Stimulated activated CD4-positive, alpha-beta T cell treated with anti-CD3 and anti-CD28 coated beads, Interleukin-1b, Interleukin-23, amount 100 ng/mL, for 24 hours (primary cell): ENCODE data around the gene BCAS4.
"Not testable (repeated sequence)": the region's sequence is repeated elsewhere in the genome, so short reads cannot be mapped to it uniquely, and the experiment has no call there.

Source experiments
- DNase-seq, 4 experiments: peaks; one replicate each; pipeline ENCODE4 v3.0.0-alpha.2; 2020; ENCODE audit warnings: low read depth in 4 of 4, low spot score in 1 of 4

BCAS4 gene

DNA sequence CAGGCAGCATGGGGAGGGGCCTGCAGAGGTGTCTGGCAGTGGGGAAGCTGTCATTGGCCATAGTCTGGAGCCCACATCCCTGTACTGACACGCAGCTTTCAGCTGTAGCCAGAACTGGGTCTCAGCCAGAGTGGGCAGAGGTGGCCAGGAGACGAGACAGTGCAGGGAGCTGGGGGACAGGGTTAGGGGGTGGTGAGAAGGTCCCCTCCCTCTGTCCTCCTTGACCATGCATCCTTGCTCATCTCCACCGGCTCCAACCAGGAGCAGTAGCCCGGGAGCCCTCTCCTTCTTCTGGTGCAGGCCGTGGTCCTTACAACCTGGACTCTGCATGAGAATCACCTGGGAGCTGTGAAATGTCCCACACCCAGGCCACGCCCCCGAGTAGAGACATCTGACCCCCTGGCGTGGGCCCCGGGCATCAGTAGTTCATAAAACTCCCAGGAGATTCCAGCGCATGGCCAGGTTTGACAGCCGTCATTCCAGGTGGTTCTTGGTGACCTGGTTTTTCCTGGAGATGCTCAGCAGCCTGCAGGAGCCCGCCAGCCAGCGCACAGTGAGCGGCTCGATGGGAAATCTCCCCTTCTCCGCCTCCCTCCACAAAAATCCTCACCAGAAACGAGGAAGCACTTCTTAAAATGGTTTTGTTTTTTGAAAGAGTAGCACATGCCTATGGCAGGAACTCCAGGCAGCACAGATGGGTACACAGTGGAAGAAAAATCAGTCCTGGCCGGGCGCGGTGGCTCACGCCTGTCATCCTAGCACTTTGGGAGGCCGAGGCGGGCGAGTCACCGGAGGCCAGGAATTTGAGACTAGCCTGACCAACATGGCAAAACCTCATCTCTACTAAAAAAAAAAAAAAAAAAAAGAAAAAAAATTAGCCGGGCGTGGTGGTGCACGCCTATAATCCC is 80.2 kb downstream of the BCAS4 start:
- DNase-seq, result no peak

DNA sequence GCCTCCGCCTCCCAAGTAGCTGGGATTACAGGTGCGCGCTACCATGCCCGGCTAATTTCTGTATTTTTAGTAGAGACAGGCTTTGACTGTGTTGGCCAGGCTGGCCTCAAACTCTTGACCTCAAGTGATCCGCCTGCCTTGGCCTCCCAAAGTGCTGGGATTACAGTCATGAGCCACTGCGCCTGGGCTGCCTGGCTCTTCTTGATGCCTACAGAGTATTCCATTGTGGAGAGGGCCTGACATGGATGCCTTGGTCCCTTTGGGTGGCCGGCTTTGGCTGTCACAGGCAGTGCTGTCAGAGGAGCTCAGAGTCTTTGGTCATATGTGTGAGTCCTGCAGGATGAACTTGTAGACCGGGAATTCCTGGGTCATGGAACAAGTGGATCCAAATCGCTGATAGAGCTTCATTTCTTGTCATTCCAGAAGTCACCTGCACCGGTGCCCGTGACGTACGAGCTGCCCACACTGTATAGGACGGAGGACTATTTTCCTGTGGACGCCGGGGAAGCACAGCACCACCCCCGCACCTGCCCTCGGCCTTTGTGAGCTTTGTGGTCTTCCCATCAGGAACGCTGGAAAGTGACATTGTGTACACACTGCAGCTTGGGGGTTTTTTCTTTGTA is 81.3 kb downstream of the BCAS4 start:
- DNase-seq, result no peak

DNA sequence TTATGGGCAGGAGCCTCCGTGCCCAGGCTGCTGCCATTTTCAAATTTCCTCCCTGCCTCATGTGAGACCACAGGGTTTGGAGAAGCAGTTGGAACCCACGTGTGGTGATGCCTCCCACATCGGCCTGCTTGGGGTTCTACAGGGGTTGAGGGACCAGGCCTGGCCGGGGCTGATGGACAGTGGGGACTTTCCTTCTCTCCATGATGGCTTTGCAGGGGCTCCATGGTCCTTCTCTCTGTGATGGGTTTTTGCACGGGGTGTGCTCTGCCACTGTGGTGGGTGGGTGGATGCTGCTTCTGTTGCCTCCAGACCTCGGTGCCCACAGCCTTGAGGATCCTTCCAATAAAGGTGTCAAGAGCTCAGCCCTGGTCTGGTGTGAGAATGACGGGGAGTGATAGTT is 82.0 kb downstream of the BCAS4 start:
- no peak for DNase-seq

DNA sequence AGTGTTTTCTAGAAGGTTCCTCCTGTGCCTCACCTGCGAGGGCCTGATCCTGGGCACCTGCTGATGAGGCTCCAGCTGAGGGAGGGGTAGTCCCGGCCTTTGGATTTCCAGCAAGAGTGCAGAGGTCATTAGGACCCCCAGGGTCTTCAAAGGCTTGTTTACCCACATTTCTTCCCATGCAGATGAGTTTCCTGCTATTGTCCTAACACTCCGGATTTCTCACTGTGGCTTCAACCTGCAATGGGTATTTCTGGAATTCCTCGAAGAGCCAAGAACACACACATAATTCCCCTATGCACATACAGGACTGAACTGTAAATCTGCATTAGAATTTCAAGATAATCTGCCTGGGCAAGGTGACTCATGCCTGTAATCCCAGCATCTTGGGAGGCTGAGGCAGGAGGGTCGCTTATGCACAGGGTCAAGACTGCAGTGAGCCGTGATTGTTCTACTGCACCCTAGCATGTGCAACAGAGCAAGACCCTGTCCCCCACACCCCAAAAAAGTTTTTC is 82.4 kb downstream of the BCAS4 start:
- DNase-seq, result no peak

DNA sequence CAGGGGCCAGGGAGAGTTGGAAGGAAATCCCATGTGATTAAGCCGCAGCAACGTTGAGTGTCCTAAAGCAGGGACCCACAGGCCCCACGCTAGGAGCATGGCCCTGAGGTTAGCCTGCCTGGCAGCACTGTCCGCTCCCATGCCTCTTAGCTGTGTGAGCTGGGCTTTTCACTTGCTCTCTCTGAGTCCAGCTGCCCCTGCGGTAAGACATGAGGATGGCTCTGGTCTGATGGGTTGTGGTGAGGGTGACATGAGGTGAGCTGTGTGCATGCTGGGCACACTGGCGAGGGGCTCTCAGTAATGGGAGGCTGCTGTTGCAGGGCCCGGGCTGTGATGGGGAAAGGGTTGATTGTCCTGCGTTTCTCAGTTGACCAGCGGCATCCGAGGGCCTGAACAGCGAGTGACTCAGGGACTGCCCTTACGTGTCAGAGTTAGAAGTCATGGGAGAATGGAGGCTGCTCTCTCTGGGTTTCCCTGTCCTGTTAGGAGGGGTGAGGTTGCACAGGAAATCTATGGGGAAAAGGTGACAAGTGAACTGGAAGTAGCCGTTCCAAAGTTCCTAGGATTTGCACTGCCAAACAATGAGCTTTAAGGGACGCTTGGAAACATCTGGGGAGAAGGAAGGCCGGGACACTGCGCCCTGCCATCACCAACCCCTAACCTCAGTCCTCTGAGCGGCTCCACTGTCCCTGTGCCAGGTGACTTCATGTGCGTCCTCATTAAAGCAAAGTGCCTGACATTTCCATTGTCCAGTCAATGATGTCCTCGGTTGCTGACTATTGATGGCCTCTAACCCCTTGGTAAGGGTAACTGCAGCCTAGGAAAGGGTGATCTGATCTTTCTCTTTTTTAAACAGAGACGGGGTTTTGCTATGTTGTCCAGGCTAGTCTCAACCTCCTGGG is 85.0 kb downstream of the BCAS4 start:
- DNase-seq, result no peak

DNA sequence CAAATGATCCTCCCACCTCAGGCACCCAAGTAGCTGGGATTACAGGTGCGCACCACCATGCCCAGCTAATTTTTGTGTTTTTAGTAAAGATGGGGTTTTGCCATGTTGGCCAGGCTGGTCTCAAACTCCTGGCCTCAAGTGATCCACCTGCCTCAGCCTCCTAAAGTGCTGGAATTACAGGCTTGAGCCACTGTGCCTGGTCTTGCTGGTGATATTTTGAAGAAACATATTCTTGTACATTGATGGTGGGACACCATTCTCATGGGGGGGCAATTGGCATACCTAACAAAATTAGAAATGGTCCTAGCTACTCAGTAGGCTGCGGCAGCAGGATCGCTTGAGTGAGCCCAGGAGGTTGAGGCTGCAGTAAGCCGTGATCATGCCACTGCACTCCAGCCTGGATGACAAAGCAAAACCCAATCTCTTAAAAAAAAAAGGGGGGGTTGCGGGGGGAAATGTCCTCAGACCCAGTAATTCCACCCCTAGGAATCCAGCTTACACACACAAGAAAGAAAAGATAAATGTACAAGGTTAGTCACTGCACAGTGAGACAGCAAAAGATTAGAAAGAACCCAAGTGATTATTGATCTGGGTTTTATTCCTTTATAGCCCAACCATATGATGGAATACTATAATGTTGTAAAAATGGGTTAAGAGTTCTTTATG is 87.0 kb downstream of the BCAS4 start:
- DNase-seq, result not testable (repeated sequence)

DNA sequence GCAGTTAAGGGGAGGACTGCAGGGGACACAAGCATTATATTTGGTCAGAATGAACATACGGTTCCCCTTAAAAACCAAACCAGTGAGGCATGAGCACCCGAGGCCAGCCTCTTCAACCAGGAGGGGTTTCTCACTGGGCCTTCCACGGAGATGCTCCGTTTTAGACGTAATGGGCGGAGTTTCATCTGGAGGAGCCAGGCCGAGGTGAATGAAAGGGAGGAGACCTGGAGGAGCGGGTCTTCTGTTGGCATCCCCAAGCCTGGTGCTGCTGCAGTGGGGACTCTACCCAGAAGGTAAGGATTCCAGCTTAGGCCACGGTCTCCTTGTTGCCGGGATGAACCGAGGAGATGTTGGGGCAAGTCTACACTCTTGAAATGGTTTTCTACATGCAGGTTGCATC is 89.0 kb downstream of the BCAS4 start:
- no peak for DNase-seq

DNA sequence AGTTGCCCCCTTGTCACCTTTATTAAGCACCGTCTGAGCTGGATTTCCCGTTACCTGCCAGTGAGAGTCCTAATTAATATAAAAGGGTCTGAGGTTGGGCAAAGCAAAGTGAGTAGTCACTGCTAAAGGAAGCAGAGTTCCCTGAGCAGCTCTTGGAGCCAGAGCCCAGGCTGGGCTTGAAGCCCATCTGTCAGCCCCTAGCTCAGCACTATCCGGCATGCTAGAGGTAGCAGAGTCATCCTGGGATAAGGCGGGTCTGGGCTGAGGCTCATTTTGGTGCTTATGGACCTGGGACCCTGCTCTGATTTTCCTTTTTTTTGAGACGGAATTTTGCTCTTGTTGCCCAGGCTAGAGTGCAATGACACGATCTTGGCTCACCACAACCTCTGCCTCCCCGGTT is 90.2 kb downstream of the BCAS4 start:
- no peak for DNase-seq

DNA sequence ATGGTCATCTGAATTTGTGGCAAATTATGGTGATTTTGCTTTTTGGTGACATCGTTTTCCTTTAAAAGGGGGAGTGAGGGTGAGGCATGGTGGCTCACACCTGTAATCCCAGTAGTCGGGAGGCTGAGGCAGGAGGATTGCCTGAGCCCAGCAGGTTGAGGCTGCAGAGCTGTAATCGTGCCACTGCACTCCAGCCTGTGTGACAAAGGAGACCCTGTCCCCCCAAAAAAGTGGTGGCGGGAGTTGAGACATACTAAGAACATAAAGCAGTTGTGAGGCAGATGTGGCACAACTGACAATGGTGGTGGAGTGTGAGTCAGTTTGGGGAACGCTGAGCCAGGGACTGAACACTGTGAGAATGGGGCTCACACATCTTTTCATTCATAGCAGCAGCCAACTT is 90.9 kb downstream of the BCAS4 start:
- DNase-seq, result no peak

DNA sequence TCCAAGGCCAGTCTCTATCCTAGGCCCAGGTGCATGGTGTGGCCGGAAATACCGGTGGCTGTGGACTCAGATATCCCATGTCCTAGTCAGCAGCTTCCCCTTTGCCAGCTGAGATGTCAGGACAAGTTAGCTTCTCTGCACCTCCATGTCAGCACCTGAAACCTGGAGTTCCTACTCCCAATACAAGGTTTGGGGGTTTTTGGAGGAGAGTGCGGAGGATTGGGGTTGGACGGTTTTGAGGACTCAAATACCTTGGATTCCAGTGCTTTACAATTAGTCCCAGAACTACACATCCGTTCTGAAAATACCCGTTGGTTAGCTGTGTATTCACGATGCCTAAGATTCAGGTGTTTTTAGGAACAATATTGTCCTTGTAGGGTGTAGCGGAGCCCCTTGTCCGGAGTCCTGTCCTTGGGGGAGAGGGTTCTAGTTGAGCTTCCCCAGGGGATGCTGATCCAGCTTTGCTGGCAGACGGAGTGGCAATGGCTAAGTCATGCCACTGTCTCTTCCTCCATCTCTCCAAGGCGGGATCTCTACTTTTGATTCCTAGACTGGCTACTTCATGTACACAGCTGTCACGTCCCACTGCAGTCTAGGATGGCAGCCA is 91.4 kb downstream of the BCAS4 start:
- DNase-seq, result no peak

DNA sequence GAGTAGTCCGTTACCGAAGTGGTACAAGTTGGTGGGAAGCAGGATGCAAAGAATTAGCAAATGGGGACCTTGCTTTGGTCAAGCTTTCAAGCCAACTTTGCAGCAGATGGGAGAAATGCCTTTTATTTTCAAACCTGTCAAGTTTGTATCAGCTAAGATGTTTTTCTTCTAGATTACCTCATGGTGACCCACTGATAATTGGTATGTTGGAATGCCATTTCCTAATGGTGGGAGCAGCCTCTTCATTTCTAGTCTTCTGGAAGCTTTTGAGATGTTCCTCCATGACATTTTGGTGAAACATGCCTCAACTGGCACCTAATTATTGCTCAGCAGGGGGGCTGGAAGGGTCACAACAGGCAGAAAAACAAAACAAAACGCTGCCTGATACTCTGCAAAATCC is 92.7 kb downstream of the BCAS4 start:
- no peak for DNase-seq

DNA sequence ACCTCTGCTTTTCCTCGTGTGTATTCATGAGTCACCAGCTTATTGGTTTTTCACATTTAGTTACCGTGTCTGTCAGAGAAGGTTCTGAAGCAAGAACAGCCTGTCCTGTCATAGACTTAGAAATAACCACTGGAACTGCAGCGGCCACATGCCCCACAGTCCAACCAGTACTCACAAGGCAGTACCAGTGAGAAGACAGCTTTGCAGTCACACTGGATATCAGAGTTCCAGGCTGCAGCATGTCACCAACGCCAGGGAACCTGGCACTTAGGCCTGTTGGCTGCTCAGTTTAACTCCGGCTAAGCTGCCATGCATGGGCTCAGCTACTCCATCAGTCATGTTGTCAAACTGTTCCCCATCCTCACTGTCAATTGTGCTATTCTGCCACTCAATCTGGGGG is 96.3 kb downstream of the BCAS4 start:
- DNase-seq, result no peak

DNA sequence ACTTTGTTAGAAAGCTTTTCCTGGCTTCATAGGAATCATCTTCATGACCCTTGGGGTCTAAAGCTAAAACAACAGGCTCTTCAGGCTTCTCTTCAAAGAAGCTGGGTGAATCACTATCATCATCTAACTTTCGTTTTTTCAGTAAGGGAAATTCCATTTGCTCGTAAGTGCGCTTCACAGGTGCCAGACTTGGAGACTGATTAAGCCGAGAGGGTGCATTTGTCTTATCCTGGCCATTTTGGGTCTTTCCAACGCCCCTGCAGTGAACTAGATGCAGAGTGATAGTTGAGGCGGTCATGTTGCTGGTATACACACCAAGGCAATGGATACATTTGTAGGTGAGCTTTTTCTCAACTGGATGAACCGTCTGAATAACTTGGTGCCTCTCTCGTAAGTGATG is 97.5 kb downstream of the BCAS4 start:
- no peak for DNase-seq

DNA sequence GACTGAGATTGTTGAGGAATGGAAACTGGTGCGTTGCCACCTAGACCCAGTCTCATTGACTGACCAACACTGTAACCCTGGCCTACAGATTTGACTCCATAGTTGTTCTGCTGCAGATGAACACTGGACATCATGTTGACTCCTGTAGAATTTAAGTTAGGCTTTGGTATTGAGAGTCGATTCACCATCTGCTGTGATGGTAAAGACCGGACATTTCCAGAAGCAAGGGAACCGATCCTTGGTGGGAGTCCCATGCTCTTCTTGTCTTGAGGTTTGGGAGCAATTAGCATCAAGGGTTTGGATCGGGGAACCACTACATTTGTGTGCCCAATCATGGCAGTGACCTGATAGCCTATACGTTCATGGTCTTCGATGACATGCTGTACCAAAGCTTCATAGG is 98.8 kb downstream of the BCAS4 start:
- DNase-seq, result no peak

DNA sequence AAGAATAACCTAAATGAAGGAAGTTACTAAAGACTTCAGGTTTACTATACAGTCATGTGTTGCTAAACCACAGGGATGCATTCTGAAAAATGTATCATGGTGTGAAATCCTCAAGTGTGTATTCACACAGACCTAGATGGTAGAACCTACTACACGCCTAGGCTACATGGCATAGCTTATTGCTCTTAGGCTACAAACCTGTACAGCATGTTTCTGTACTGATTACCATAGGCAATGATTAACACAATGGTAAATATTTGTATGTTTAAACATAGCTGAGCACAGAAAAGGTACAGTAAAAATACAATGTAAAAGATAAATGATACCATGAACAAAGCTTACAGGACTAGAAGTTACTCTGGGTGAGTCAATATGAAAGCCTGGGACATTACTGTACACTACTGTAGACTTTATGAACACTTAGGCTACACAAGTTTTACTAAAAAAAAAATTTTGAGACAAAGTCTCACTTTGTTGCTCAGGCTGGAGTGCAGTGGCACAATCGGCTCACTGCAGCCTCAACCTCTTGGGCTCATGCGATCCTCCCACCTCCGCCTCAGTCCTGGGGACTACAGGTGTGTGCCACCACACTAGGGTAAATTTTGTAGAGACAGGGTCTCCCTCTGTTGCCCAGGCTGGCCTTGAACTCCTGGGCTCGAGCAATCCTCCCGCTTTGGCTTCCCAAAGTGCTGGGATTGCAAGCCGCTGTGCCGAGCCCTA is 100.4 kb downstream of the BCAS4 start:
- DNase-seq, result no peak

DNA sequence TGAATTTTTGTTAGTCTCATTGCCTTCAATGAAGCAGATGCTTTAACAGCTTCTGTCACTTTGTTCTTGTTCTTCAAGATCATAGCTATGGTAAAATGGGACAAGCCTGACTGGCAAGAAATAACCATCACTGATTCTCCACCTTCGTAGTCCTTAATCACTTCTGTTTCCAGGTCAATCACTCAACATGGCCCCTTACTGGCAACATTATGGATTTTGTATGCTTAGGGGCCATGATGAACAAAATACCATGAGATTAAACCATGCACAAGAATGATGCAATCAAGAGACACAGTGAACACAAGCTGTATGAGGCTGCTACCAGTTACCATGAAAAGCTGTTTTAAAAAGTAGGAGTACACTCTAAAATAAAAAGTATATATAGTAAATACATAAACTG is 103.6 kb downstream of the BCAS4 start:
- no peak for DNase-seq

DNA sequence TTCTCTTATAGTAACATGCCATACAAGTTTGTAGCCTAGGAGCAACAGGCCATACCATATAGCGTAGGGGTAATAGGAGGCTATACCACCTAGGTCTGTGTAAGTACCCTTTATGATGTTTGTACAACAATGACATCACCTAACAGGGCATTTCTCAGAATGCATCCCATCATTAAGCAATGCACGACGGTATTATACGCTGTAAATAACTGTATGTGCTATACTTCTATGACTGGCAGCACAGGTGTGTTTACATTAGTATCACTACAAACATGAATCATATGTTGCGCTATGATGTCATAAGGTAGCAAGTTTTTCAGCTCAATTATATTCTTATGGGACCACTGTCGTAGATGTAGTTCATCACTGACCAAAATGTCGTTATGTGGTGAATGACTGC is 105.4 kb downstream of the BCAS4 start:
- DNase-seq, result no peak

DNA sequence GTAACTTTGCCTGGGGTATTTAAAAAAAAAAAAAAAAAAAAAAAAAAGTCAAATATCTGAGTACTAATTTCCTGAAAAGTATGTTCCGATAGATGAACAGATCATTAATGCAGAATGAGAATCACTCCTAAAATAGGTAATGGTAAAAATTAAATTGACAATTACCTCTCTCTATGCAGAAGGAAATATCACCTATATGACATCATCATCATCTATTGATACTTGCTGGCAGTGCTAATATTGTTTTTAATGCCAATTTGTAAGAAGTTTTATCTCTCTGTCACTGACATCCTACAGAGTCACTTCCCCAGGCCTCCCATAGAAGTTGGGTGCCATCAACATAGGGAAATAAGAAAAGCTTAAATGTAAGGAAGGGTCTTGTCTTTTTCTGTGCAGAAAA is 106.4 kb downstream of the BCAS4 start:
- no peak for DNase-seq

DNA sequence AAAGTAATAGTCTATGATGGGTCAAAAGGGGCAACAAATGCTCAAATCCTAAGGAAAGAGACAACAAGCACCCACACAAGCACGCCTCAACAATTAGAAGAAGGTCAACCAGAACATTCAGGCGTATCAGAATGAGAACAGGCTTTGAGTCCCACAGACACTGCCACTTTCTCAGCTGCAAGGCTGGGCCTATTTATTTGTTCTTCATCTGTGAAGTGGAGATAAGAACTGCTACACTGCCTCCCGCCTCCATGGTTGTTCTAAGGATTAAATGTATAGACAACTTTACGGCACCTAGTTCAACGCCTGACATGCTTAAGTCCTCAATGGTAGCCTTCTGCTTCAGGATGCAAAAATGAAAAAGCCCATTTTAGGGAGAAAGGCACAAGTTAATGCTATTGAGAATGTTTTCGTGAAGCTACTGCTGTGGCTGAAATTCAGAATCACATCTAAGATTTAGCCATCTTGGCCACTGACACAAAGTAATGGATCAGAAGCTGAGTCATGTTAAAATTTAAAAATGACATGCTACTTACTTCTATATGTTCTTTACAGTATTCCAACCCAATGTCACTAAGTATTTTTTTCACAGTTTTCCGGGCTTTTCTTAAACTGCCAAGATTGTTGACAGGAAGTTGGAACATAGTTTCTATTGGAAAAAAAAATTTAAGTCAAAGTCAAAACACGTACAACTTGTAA is 108.6 kb downstream of the BCAS4 start:
- no peak for DNase-seq
